Fibroblast of peridontal ligament (primary cell): ENCODE data around the gene CRTC2.
A peak's percentile ranks its signal among the peaks of the same experiment; 100 is the strongest.

Experiments used
- DNase-seq: peaks from one replicate; pipeline ENCODE4 v3.0.0-alpha.2; 2010; ENCODE audit errors: extremely low read depth

Gene CRTC2

DNA sequence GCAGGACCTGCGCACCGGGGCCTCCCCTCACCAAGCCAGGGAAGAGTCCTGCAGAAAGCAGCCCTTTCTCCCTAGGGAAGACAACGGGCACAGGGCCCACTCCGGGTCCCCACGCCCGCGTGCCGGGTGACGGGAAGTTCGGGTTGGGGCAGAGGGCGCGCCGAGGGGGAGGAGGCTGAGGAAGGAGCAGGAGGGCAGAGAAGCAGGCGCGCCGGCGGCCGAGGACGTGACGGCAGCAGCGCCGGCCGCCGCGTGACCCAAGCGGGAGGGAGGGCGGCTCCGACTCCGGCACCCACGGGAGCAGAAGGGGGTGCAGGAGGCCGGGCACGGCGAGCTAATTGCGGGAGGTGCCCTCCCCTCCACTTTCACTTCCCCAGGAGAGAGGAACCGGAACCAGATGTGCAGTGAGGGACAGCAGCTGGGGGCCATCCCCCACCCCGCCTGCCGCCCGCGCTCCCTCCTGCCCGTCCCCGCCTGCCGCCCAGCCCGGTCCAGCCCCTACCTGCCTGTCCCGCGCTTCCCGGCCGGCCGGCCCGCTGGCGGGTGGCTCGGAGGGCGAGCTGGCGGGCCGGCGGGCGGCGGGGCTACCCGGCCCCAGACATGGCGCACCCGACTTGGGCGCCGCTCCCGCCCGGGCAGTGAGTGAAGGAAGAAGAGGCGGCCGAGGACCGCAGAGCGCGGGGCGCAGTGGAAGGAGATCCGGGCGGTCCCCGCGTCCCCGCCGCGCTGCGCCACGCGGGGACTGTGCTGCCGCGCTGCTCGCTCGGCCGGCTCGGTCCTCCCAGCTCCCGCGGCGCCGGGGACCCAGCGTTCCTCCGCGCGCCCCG, 12.4 kb downstream of the CRTC2 start:
- DNase-seq, result peak; percentile 72

- peak; percentile 47 for DNase-seq
These were observed 13.1 kb downstream of the CRTC2 start for GRCh38 chr1:153945131-153945794.

DNA sequence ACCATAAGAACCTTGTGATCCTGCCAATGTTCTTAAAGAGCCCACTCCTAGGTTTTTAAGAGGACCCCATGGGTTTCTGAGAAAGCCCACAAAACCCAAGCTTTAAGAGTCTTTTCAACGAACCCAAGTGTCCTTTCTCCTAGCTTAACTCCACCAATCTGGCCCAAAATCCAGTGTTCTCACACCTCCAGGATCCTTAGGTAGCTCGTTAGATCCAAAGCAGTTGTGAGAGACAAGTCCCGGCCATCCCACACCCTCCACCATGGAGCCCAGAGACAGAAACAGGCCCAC, 13.6 kb downstream of the CRTC2 start:
- no peak for DNase-seq

DNA sequence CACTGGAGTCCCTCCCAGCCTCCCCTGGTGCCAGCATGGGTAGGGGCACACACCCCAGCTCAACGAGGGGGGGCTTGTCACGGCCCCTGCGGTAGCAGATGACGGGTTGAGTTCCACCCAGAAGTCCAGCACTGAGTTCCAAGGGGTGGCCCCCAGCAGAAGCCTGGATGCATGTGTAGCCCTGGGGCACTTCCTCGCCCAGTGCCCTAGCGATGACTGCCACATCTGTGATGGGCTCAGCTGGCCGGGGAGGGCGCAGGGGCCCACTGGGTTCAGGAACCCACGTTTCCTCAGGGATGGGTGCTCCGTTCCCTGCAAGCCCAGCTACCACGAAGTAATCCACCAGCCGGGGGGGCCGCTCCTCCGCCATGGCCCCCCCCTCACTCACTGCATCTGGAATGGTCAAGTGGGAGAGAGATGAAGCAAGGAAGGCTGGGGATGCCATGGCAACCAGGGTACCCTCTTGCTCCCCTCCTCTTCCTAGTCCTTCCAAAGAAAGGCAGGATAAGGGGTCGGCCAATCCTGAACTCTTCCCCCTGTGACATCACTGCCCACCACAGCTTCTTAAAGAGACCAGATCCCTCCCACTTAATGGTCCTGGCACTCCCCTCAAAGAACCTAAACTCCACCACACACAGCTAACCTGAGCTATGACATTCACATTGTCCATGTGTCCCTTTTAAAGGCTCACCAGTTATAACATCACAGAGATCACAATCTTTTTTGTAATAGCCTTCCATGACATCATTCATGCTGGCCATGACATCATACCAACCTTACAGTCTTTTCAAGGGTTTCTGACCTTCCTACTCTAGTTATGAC, 14.2 kb downstream of the CRTC2 start:
- no peak for DNase-seq

- DNase-seq, result no peak
These were observed 15.5 kb downstream of the CRTC2 start for GRCh38 chr1:153942766-153943549.

GRCh38 chr1:153941826-153942725, 16.3 kb downstream of the CRTC2 start:
- no peak for DNase-seq

DNA sequence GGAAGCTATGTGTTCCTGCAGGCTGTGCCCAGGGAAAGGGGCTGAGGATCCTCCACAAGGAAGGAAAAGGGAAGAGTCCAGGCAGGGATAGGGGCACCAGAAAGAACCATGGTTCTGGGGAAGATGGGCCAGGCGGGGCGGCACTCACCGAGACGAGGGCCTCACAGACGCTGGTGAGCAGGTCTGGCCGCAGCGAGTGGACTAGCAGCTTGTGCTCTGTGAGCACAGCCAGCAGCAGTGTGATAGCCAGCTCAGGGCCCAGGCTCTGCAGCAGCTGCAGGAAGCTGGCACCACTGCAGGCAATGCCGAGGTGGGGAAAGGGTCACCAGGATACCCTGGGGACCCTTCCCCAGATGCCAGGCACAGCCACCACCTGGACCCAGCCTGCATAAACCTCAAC, 17.7 kb downstream of the CRTC2 start:
- DNase-seq, result no peak

DNA sequence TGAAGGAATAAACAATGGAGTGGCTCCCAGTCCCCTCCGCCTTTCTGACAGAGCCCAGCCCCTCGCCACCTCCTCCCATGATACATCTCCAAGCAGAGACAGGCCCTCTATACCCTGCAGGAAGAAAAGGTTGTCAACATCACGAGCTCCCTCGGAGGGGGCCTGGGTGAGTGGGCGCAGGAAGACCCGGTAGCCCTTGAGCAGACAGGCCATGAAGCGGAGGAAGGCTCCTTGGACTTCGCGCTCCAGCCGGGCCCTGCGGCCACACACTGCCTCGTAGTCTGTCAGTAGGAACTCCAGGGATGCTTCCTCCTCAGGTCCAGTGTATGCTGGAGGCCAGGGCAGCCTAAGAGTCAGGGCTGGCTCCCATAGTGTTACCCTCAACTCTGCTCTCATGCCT, 18.9 kb downstream of the CRTC2 start:
- DNase-seq, result no peak

DNA sequence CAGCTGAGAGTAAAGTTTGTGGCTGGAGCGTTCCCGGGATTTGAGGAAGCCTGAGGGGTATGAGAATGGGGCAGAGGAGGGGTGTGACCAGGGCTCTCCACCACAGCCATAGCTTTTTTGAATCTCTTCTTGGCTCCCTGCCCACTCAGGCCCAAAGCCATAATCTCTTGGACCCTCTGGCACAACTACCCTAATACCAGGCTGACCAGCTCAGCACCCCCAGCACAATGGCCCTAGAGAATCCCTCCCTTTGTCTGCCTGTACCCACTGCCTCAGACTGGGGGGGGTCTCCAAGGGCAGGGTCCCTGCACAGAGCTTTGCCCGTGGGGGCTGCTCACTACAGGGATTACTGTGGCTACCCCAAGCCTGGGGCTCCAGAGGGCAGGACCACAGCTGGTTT, 19.4 kb downstream of the CRTC2 start:
- DNase-seq, result no peak

DNA sequence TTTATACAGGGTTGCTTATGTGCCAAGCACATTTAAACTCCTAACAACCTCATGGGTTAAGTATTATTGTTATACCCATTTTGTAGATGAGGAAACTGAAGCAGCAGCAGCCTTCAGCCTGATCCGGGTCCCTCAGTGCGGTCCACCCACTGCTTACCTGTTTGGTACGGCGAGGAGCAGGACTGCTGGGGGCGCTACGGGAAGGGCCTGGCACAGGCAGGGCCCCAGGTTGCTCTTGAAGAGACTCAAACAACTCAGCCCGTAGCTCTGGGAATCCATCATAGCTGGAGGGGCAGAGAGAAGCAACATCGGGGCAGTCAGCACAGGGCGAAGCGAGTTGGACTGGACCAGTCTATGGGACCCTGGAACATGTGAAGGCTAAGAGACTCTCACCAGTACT, 21.1 kb downstream of the CRTC2 start:
- no peak for DNase-seq

DNA sequence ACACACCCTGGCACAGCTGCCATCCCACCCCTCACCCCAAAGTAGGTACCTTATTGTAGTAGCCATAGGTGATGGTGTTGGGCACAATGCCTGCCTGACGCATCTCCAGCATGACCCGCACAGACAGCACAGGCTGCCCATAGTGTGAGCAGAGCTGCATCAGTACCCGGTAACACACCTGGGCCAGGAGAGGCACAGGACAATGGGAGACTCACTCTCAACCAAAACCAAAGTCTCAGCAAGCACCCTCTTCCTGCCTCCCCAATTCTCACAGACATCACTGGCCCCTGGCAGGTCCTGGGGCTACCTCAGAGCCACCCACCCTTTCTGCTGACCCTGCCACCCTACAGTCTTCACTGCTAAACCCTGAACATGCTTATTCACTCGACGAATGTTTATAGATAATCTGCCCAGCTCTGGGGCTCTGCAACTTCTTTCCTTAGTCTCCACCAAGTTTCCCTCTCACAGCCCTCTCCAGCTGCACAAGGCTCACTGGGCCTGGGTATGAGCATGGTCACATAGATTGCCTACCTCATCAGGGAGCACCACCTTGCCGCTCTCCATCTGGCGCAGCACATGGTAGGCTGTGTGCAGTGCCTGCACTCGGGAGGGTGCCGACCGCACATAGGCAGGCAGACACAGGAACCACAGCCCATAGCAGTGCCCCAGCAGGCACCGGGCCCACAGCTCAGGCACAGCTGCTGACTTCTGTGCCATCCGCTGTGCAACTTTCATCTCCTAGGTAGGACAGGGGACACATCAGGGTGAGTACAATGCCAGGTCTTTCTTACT, 22.2 kb downstream of the CRTC2 start:
- DNase-seq, result no peak

- DNase-seq, result no peak
These were observed 23.7 kb downstream of the CRTC2 start for GRCh38 chr1:153934746-153935145.

DNA sequence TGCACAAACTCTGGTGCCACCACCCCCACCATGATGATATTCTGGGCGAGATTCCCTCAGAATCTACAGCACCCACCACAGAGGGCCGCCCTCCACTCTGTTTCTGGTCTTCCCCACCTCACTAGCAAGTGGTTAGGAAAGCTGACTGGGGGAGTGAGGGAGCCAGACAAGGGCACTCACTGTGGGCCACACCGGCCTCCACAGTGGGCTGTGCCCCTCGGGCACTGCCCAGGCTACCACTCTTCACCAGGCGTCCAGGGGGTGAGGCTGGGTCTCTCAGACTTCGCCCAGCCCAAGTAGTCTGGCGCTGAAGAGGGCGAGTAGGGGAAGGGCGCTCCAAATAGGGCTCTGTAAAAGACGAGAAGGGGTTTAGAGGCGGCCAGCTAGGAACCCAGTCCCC, 24.5 kb downstream of the CRTC2 start:
- DNase-seq, result no peak

- DNase-seq, result no peak
These were observed 25.0 kb downstream of the CRTC2 start for GRCh38 chr1:153933430-153933829.

- no peak for DNase-seq
These were observed 26.0 kb downstream of the CRTC2 start for GRCh38 chr1:153932156-153933131.

GRCh38 chr1:153929981-153930948, 28.1 kb downstream of the CRTC2 start:
- DNase-seq, result no peak

GRCh38 chr1:153929426-153929825, 29.0 kb downstream of the CRTC2 start:
- DNase-seq, result no peak
